Measurements from ENCODE around the gene ATP2B3. TPM values are rescaled to one million over a fixed set of nuclear protein-coding genes. Genes with fewer than 3 reads are reported as not detected.

Gene ATP2B3
- polyA plus RNA-seq, 1 donor (not counting 4 experiments of a cell fraction or from before 2014, with no cell fraction given), result not detected

DNA sequence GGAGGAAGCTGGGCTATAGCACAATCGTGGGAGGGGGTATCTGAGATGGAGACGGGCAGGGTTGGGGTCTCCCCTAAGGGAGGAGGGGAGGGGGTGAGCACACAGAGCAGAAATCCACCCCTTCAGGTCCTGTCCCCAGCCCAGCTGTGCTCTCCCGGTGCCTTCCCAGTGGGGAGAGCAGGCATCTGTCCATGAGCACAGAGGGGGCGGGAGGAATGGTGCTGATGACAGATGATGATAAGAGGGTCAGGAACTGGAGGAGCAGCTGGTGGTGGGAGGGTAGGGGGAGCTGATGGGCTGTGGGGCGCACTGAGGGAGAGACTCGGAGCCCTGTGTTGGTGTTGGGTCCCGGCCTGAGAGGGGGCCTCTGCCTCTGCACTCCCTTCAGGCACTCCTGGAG is 8.6 kb downstream of the ATP2B3 start:
- no peak for DNase-seq (ENCODE audit: low read depth, low spot score)
- no peak overlapping the region for H3K4me2 ChIP-seq (ENCODE audit: control insufficient read depth, extremely low read depth, insufficient read depth, low read depth, low read length)
- dilution Hi-C loops (cut with MboI; ENCODE audit: extremely low pct_ligation_motif_present, low sequenced_read_pairs), result no loop called here
- no peaks in the 10 kb centered on the region for H4K20me1 ChIP-seq (ENCODE audit: control insufficient read depth, extremely low read depth, insufficient read depth, low read length)
- H3K9me3 ChIP-seq (ENCODE audit: control insufficient read depth, low read depth, low read length), result peaks cover 2% of the 10 kb centered on the region
- H3K9me1 ChIP-seq (ENCODE audit: control insufficient read depth, extremely low read depth, insufficient read depth, low read length), result no peaks in the 10 kb centered on the region
- H3K4me3 ChIP-seq (ENCODE audit: control insufficient read depth in 2 of 3, extremely low read depth in 1 of 3, insufficient read depth in 2 of 3, low read depth in 1 of 3, low read length in 3 of 3), result no peak overlapping the region
- FAIRE-seq, result no peak
- H3K79me2 ChIP-seq (ENCODE audit: control insufficient read depth, insufficient read depth, low read length), result no peaks in the 10 kb centered on the region
- no peak overlapping the region for H2AFZ ChIP-seq (ENCODE audit: control insufficient read depth, low read length)
- H3K36me3 ChIP-seq (ENCODE audit: control insufficient read depth in 2 of 2, extremely low read depth in 1 of 2, insufficient read depth in 2 of 2, low read length in 2 of 2), result no peaks in the 10 kb centered on the region
- TF ChIP-seq EZH2 (IDR thresholded peaks at IDR 0.05; ENCODE audit: low read length), result no peak
- TF ChIP-seq, protein P1, sequence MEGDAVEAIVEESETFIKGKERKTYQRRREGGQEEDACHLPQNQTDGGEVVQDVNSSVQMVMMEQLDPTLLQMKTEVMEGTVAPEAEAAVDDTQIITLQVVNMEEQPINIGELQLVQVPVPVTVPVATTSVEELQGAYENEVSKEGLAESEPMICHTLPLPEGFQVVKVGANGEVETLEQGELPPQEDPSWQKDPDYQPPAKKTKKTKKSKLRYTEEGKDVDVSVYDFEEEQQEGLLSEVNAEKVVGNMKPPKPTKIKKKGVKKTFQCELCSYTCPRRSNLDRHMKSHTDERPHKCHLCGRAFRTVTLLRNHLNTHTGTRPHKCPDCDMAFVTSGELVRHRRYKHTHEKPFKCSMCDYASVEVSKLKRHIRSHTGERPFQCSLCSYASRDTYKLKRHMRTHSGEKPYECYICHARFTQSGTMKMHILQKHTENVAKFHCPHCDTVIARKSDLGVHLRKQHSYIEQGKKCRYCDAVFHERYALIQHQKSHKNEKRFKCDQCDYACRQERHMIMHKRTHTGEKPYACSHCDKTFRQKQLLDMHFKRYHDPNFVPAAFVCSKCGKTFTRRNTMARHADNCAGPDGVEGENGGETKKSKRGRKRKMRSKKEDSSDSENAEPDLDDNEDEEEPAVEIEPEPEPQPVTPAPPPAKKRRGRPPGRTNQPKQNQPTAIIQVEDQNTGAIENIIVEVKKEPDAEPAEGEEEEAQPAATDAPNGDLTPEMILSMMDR (optimal IDR thresholded peaks at IDR 0.05 in 1 of 3, IDR thresholded peaks at IDR 0.05 in 1 of 3, conservative IDR thresholded peaks at IDR 0.05 in 1 of 3; ENCODE audit: extremely low read depth in 1 of 3, insufficient read depth in 2 of 3, low read length in 3 of 3), result no peak
- H3K9ac ChIP-seq (ENCODE audit: control insufficient read depth, extremely low read depth, insufficient read depth, low read length), result no peak overlapping the region
- H3K4me1 ChIP-seq (ENCODE audit: control insufficient read depth, extremely low read depth, insufficient read depth, low read length), result peaks cover 5% of the 10 kb centered on the region
- no peak overlapping the region for H3K27ac ChIP-seq (ENCODE audit: control insufficient read depth, insufficient read depth, low read length)
- peaks cover 5% of the 10 kb centered on the region for H3K27me3 ChIP-seq (ENCODE audit: control insufficient read depth, extremely low read depth, insufficient read depth, low read length)

DNA sequence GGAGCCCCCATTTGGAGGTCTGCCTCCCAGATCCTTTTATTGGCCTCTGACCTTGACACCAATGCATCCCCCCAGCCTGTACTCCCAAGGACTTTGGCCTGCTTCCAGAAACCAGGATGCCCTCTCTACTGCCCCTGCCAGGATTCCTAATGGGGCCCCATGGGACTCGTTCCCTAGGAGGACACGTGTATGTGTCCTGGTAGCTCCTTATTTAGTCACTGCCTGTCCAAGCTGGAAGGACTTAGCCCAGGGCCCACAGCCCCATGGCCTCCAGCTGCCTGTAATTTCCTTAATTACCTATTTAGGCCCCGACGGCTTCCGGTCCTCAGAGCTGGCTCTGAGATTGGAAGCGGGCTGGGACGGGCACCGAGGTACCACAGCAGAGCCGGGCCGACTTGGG is 9.4 kb downstream of the ATP2B3 start:
- H2AFZ ChIP-seq (ENCODE audit: control insufficient read depth, low read length), result no peak overlapping the region
- dilution Hi-C loops (cut with MboI; ENCODE audit: extremely low pct_ligation_motif_present, low sequenced_read_pairs), result no loop called here
- no peak overlapping the region for H3K4me2 ChIP-seq (ENCODE audit: control insufficient read depth, extremely low read depth, insufficient read depth, low read depth, low read length)
- TF ChIP-seq, protein P1 (optimal IDR thresholded peaks at IDR 0.05 in 1 of 3, IDR thresholded peaks at IDR 0.05 in 1 of 3, conservative IDR thresholded peaks at IDR 0.05 in 1 of 3; ENCODE audit: extremely low read depth in 1 of 3, insufficient read depth in 2 of 3, low read length in 3 of 3), result no peak
- no peak for TF ChIP-seq EZH2 (IDR thresholded peaks at IDR 0.05; ENCODE audit: low read length)
- peaks cover 2% of the 10 kb centered on the region for H3K9me3 ChIP-seq (ENCODE audit: control insufficient read depth, low read depth, low read length)
- FAIRE-seq (no peak), DNase-seq (ENCODE audit: low read depth, low spot score) (no peak)
- no peaks in the 10 kb centered on the region for H4K20me1 ChIP-seq (ENCODE audit: control insufficient read depth, extremely low read depth, insufficient read depth, low read length)
- H3K36me3 ChIP-seq (ENCODE audit: control insufficient read depth in 2 of 2, extremely low read depth in 1 of 2, insufficient read depth in 2 of 2, low read length in 2 of 2), result no peaks in the 10 kb centered on the region
- H3K4me3 ChIP-seq (ENCODE audit: control insufficient read depth in 2 of 3, extremely low read depth in 1 of 3, insufficient read depth in 2 of 3, low read depth in 1 of 3, low read length in 3 of 3), result no peak overlapping the region
- no peaks in the 10 kb centered on the region for H3K79me2 ChIP-seq (ENCODE audit: control insufficient read depth, insufficient read depth, low read length)
- H3K27me3 ChIP-seq (ENCODE audit: control insufficient read depth, extremely low read depth, insufficient read depth, low read length), result peaks cover 5% of the 10 kb centered on the region
- H3K4me1 ChIP-seq (ENCODE audit: control insufficient read depth, extremely low read depth, insufficient read depth, low read length), result peaks cover 5% of the 10 kb centered on the region
- no peak overlapping the region for H3K9ac ChIP-seq (ENCODE audit: control insufficient read depth, extremely low read depth, insufficient read depth, low read length)
- H3K27ac ChIP-seq (ENCODE audit: control insufficient read depth, insufficient read depth, low read length), result no peak overlapping the region
- H3K9me1 ChIP-seq (ENCODE audit: control insufficient read depth, extremely low read depth, insufficient read depth, low read length), result no peaks in the 10 kb centered on the region

Measured in keratinocyte (primary cell).